HG02970 (cell line): ENCODE data around the gene MPG.

Experiments used
- ATAC-seq: cut with Tn5 transposase; IDR thresholded peaks from one replicate; pipeline ENCODE4 v1.9.1; 2021; ENCODE audit warnings: mild to moderate bottlenecking, moderate library complexity, moderate number of reproducible peaks; ENCODE audit not compliant: unreplicated experiment, low FRiP score

The MPG gene

GRCh38 chr16:79151-80054, 1.4 kb downstream of the MPG start:
- no peak for ATAC-seq

- ATAC-seq, result no peak
Observed at GRCh38 chr16:83060-83603, 5.1 kb downstream of the MPG start.

- ATAC-seq, result no peak
Observed at GRCh38 chr16:83781-84615, 6.0 kb downstream of the MPG start.

- peak; percentile 52 for ATAC-seq
Observed at GRCh38 chr16:84718-85406, 6.8 kb downstream of the MPG start.

GRCh38 chr16:85407-85782, 7.4 kb downstream of the MPG start:
- no peak for ATAC-seq

GRCh38 chr16:85865-86264, 7.8 kb downstream of the MPG start:
- ATAC-seq, result no peak

- no peak for ATAC-seq
Observed at GRCh38 chr16:86483-86952, 8.5 kb downstream of the MPG start.

GRCh38 chr16:88613-89012, 10.6 kb downstream of the MPG start:
- no peak for ATAC-seq

- no peak for ATAC-seq
Observed at GRCh38 chr16:89391-90302, 11.6 kb downstream of the MPG start.

- no peak for ATAC-seq
Observed at GRCh38 chr16:91484-91883, 13.5 kb downstream of the MPG start.

- no peak for ATAC-seq
Observed at GRCh38 chr16:92431-93339, 14.7 kb downstream of the MPG start.

GRCh38 chr16:94918-95265, 16.9 kb downstream of the MPG start:
- ATAC-seq, result no peak

- peak; percentile 55 for ATAC-seq
Observed at GRCh38 chr16:96935-97381, 18.9 kb downstream of the MPG start.

GRCh38 chr16:97822-98221, 19.8 kb downstream of the MPG start:
- ATAC-seq, result no peak

- ATAC-seq, result no peak
Observed at GRCh38 chr16:100989-101388, 23.0 kb downstream of the MPG start.

- no peak for ATAC-seq
Observed at GRCh38 chr16:101586-101985, 23.6 kb downstream of the MPG start.

GRCh38 chr16:102060-102855, 24.2 kb downstream of the MPG start:
- no peak for ATAC-seq

- ATAC-seq, result no peak
Observed at GRCh38 chr16:104355-104754, 26.3 kb downstream of the MPG start.
